ENCODE results near the gene MLLT10.
"Not testable (repeated sequence)": the region's sequence is repeated elsewhere in the genome, so short reads cannot be mapped to it uniquely, and the experiment has no call there.

- TF ChIP-seq POLR2AphosphoS5, POLR2A (IDR thresholded peaks at IDR 0.05): not testable (repeated sequence)
Measured at GRCh38 chr10:21588159-21588558, 54.1 kb downstream of the MLLT10 start.
